Fibroblast of skin of back (primary cell): Measurements from ENCODE around the gene MAP3K2.
"Not testable (repeated sequence)": the region's sequence is repeated elsewhere in the genome, so short reads cannot be mapped to it uniquely, and the experiment has no call there.

Source experiments
- DNase-seq: peaks from one replicate; pipeline ENCODE4 v3.0.0-alpha.2; 2013

The MAP3K2 gene

GRCh38 chr2:127379712-127380355, 7.9 kb downstream of the MAP3K2 start:
- DNase-seq = no peak

- DNase-seq = no peak
Measured at GRCh38 chr2:127378720-127379119, 9.1 kb downstream of the MAP3K2 start.

- peak; percentile 40 for DNase-seq
Measured at GRCh38 chr2:127377262-127377661, 10.5 kb downstream of the MAP3K2 start.

- no peak for DNase-seq
Measured at GRCh38 chr2:127376257-127376656, 11.5 kb downstream of the MAP3K2 start.

- DNase-seq = no peak
Measured at GRCh38 chr2:127373362-127374083, 14.3 kb downstream of the MAP3K2 start.

- no peak for DNase-seq
Measured at GRCh38 chr2:127371037-127371436, 16.7 kb downstream of the MAP3K2 start.

GRCh38 chr2:127370010-127370409, 17.8 kb downstream of the MAP3K2 start:
- DNase-seq = no peak

GRCh38 chr2:127365211-127365643, 22.5 kb downstream of the MAP3K2 start:
- DNase-seq = no peak

GRCh38 chr2:127362971-127363370, 24.8 kb downstream of the MAP3K2 start:
- no peak for DNase-seq

- DNase-seq = peak; percentile 37
Measured at GRCh38 chr2:127361929-127362885, 25.6 kb downstream of the MAP3K2 start.

GRCh38 chr2:127360242-127360641, 27.5 kb downstream of the MAP3K2 start:
- DNase-seq = no peak

- DNase-seq = no peak
Measured at GRCh38 chr2:127359520-127359919, 28.3 kb downstream of the MAP3K2 start.

GRCh38 chr2:127358971-127359370, 28.8 kb downstream of the MAP3K2 start:
- no peak for DNase-seq

- no peak for DNase-seq
Measured at GRCh38 chr2:127358044-127358443, 29.7 kb downstream of the MAP3K2 start.

GRCh38 chr2:127357591-127357990, 30.2 kb downstream of the MAP3K2 start:
- DNase-seq = no peak

- DNase-seq = no peak
Measured at GRCh38 chr2:127356531-127356930, 31.2 kb downstream of the MAP3K2 start.

- DNase-seq = no peak
Measured at GRCh38 chr2:127355407-127356008, 32.3 kb downstream of the MAP3K2 start.

GRCh38 chr2:127353873-127354676, 33.7 kb downstream of the MAP3K2 start:
- DNase-seq = not testable (repeated sequence)

- DNase-seq = not testable (repeated sequence)
Measured at GRCh38 chr2:127353223-127353622, 34.6 kb downstream of the MAP3K2 start.

GRCh38 chr2:127351603-127352002, 36.2 kb downstream of the MAP3K2 start:
- no peak for DNase-seq

GRCh38 chr2:127348426-127349000, 39.3 kb downstream of the MAP3K2 start:
- no peak for DNase-seq
